CD14-positive monocyte (primary cell): ENCODE data around the gene ZNF408. TPM values are rescaled to one million over a fixed set of nuclear protein-coding genes. Genes with fewer than 3 reads are reported as not detected.
A peak's percentile ranks its signal among the peaks of the same experiment; 100 is the strongest.

Experiments
- DNase-seq, 3 donors: peaks; one replicate each; pipeline ENCODE4 v3.0.0-alpha.2; 2011 to 2022
- H2AFZ ChIP-seq: 2 replicates; pipeline ENCODE4 v1.6.0; 2012; ENCODE audit warnings: mild to moderate bottlenecking, low read depth, low read length, inconsistent platforms; ENCODE audit not compliant: insufficient read depth, poor library complexity, severe bottlenecking
- H3K27ac ChIP-seq, 2 donors: 1 replicate in 1 of 2; 2 replicates in 1 of 2; pipeline ENCODE4 v1.5.1; 2012 to 2013; ENCODE audit warnings: low read length in 2 of 2, control low read depth in 1 of 2, inconsistent platforms in 1 of 2, low read depth in 1 of 2, mild to moderate bottlenecking in 1 of 2
- H3K27me3 ChIP-seq, 2 donors: one replicate each; pipeline versions ENCODE4 v1.6.0 to v1.6.1; 2011 to 2013; ENCODE audit warnings: low read length in 2 of 2; ENCODE audit not compliant: control insufficient read depth in 2 of 2, insufficient read depth in 2 of 2
- H3K36me3 ChIP-seq, 2 donors: replicated peaks in 1 of 2; 1 replicate in 1 of 2; 2 replicates in 1 of 2; pipeline versions ENCODE4 v1.5.1 to v1.6.1; 2012 to 2013; ENCODE audit warnings: low read length in 2 of 2, control low read depth in 1 of 2, inconsistent platforms in 1 of 2, mild to moderate bottlenecking in 1 of 2; ENCODE audit not compliant: insufficient read depth in 2 of 2, control insufficient read depth in 1 of 2
- H3K4me1 ChIP-seq, 2 donors: 1 replicate in 1 of 2; 2 replicates in 1 of 2; pipeline versions ENCODE4 v1.5.1 to v1.6.1; 2012 to 2013; ENCODE audit warnings: low read length in 2 of 2, control low read depth in 1 of 2, inconsistent platforms in 1 of 2, mild to moderate bottlenecking in 1 of 2, moderate library complexity in 1 of 2; ENCODE audit not compliant: insufficient read depth in 2 of 2, control insufficient read depth in 1 of 2
- H3K4me2 ChIP-seq: replicated peaks from 2 replicates; pipeline ENCODE3; 2012; ENCODE audit warnings: low read length, moderate library complexity, mild to moderate bottlenecking; ENCODE audit not compliant: poor library complexity, severe bottlenecking; ENCODE audit errors: extremely low read depth
- H3K4me3 ChIP-seq, 3 experiments: fragments of 200-600 bp in 1 of 3; sonication (generic) in 1 of 3; replicated peaks in 1 of 3; 1 replicate in 2 of 3; 2 replicates in 1 of 3; pipeline ENCODE4 v1.5.1; 2011 to 2013; ENCODE audit warnings: low read length in 3 of 3, mild to moderate bottlenecking in 3 of 3, control low read depth in 2 of 3, low read depth in 2 of 3, inconsistent platforms in 1 of 3, moderate library complexity in 1 of 3
- H3K79me2 ChIP-seq: 2 replicates; pipeline ENCODE4 v1.6.0; 2012; ENCODE audit warnings: mild to moderate bottlenecking, control low read depth, inconsistent platforms, low read length, moderate library complexity; ENCODE audit not compliant: insufficient read depth
- H3K9ac ChIP-seq: 2 replicates; pipeline ENCODE4 v1.6.0; 2017; ENCODE audit warnings: low read length, mild to moderate bottlenecking; ENCODE audit not compliant: insufficient read depth, poor library complexity, severe bottlenecking
- H3K9me3 ChIP-seq, 2 donors: replicated peaks in 1 of 2; 1 replicate in 1 of 2; 2 replicates in 1 of 2; pipeline versions ENCODE4 v1.5.1 to v1.6.1; 2012 to 2013; ENCODE audit warnings: low read length in 2 of 2, control low read depth in 1 of 2; ENCODE audit not compliant: control insufficient read depth in 1 of 2, insufficient read depth in 1 of 2
- H4K20me1 ChIP-seq: 2 replicates; pipeline ENCODE4 v1.6.0; 2012; ENCODE audit warnings: mild to moderate bottlenecking, low read length, control low read depth, moderate library complexity; ENCODE audit not compliant: insufficient read depth
- H3K27ac Mint-ChIP-seq, 7 donors: one replicate each; pipeline ENCODE4 v1.8.0; 2020; ENCODE audit warnings: mild to moderate bottlenecking in 7 of 7, mixed read lengths in 7 of 7, moderate library complexity in 6 of 7, inconsistent platforms in 2 of 7
- H3K27me3 Mint-ChIP-seq, 3 donors: one replicate each; pipeline ENCODE4 v1.8.0; 2021 to 2022; ENCODE audit warnings: low read depth in 3 of 3, mild to moderate bottlenecking in 3 of 3, mixed read lengths in 3 of 3, moderate library complexity in 3 of 3, inconsistent platforms in 1 of 3
- H3K36me3 Mint-ChIP-seq, 2 donors: one replicate each; pipeline ENCODE4 v1.8.0; 2020; ENCODE audit warnings: mixed read lengths in 2 of 2, inconsistent platforms in 1 of 2, mild to moderate bottlenecking in 1 of 2
- H3K4me1 Mint-ChIP-seq: one replicate; pipeline ENCODE4 v1.8.0; 2020; ENCODE audit warnings: mild to moderate bottlenecking, mixed read lengths
- H3K4me3 Mint-ChIP-seq, 2 donors: one replicate each; pipeline ENCODE4 v1.8.0; 2020; ENCODE audit warnings: mild to moderate bottlenecking in 2 of 2, mixed read lengths in 2 of 2, moderate library complexity in 1 of 2
- H3K9me3 Mint-ChIP-seq, 7 donors: one replicate each; pipeline ENCODE4 v1.8.0; 2020 to 2022; ENCODE audit warnings: mixed read lengths in 7 of 7, mild to moderate bottlenecking in 6 of 7, moderate library complexity in 6 of 7, inconsistent platforms in 2 of 7
- WGBS: methylation state at CpG from one replicate; pipeline ENCODE4 v1.1.5; 2013; ENCODE audit warnings: missing lambda C conversion rate; ENCODE audit not compliant: insufficient coverage; 5-methylcytosine and 5-hydroxymethylcytosine counted together
- intact Hi-C, 2 donors: fragments of 100-400 bp; cut with micrococcal nuclease; formaldehyde crosslinking; loops; one replicate each; pipeline versions ENCODE4 v1.15.0 to v1.15.1; 2023
- polyA minus RNA-seq: library from RNA; depleted of rRNA, polyadenylated mRNA; stranded (reverse); fragments of >200 nt; gene quantifications from 2 replicates; pipeline ENCODE4 v1.2.3, GENCODE V29; 2012
- polyA plus RNA-seq, 3 donors: library from polyadenylated mRNA; depleted of rRNA in 1 of 3; unstranded in 2 of 3; stranded (reverse) in 1 of 3; fragments of 300-500 nt in 2 of 3; fragments of >200 nt in 1 of 3; fragmentation: Illumina TruSeq in 2 of 3; gene quantifications; 1 replicate in 2 of 3; 2 replicates in 1 of 3; pipeline ENCODE4 v1.2.3, GENCODE V29; 2012 to 2021
- total RNA-seq, 12 experiments: library from RNA in 1 of 12; stranded (reverse) in 1 of 12; fragments of 120-200 nt in 1 of 12; gene quantifications; one replicate each; pipeline ENCODE4 v1.2.4 and lab custom pipeline; 2013 to 2026; ENCODE audit warnings: mixed read lengths in 6 of 12, inconsistent platforms in 1 of 12
- TF ChIP-seq, protein P1 (sequence below): fragments of 200-600 bp; IDR thresholded peaks from one replicate; pipeline ENCODE4 v1.8.0; 2022; ENCODE audit warnings: antibody characterized with exemption, mild to moderate bottlenecking

ZNF408 gene
- 4.7 TPM for total RNA-seq (2013)
- polyA plus RNA-seq (1 to 10 TPM; 4.1 to 4.5 (median 4.2) TPM), polyA minus RNA-seq (3.3 and 4.6 TPM in 2 replicates), total RNA-seq (lab: John Stamatoyannopoulos, UW) (3.0 to 9.4 (median 6.0) reads per million in 11 experiments)

DNA sequence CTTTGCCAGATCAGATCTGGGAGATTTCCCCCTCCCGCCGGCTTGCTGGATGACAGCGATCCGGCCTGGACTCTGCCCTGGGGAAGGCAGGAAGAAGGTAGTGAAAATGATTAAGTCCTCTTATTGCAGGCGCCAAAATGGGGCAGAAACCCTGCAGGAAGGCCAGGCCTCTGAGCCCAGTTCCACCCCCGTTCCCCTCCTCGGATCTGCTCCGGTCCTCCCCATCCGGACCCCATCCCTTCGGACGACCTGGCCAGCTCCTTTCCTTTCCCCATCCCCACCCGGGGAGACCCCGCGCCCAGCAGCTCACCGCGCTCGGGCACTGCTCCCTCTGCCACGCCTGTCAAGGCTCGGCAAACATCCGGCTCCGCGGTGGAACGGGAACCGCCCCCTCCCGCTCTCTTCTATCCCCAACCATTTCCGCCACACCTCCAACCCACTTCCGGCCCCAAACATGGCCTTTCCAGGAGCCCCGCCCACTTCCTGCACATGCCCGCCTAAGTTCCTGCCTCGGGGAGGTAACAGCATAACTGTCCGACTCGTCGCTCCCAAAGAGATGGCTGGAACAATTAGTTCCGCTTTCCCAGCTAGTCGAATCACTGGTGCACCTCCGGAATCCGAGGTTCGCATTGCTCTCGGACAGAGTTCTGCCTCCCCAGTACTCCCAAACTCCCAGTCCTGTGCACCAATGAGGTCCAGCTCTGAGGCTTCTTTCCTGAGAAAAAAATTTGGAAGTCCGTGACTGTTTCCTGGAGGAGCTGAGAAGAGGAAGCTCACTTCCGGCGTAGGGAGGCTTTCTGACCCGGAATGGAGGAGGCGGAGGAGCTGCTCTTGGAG lies at the start of gene ZNF408, which contains the start of gene ARHGAP1:
ZNF408 (plus strand) TSS at position 791 of the 837 bp plus-strand sequence; CDS start at position 808, 17 bp downstream.
ARHGAP1 (minus strand) TSS at position 379 of the 837 bp plus-strand sequence. CDS start 4,512 bp downstream, outside the sequence.
- peaks cover 42 to 58% of the 10 kb centered on the region in 2 donors for H3K36me3 Mint-ChIP-seq
- peak within 1 kb of the TSS; percentile 96 to 98 for H3K4me3 Mint-ChIP-seq
- H3K4me1 Mint-ChIP-seq, result peaks cover 40% of the 10 kb centered on the region
- H3K27ac Mint-ChIP-seq, result peak within 1 kb of the TSS; percentile 91 to 99 (median 98)
- peak within 1 kb of the TSS; percentile 64 to 84 for H3K27ac ChIP-seq
- under 1% methylated on average over 39 of the region's 44 CpGs for WGBS
- peaks cover 23 to 46% of the 10 kb centered on the region in 2 donors for H3K4me1 ChIP-seq
- no peaks in the 10 kb centered on the region for H3K27me3 ChIP-seq
- H3K36me3 ChIP-seq, result peaks cover 47 to 61% of the 10 kb centered on the region in 2 donors
- H3K9ac ChIP-seq, result peak within 1 kb of the TSS; percentile 76
- H3K4me3 ChIP-seq, result peak within 1 kb of the TSS; percentile 59 to 82 (median 68)
- DNase-seq, result peak; percentile 97 to 99 (median 99)
- peak within 1 kb of the TSS; percentile 85 for H2AFZ ChIP-seq
- TF ChIP-seq, protein P1, sequence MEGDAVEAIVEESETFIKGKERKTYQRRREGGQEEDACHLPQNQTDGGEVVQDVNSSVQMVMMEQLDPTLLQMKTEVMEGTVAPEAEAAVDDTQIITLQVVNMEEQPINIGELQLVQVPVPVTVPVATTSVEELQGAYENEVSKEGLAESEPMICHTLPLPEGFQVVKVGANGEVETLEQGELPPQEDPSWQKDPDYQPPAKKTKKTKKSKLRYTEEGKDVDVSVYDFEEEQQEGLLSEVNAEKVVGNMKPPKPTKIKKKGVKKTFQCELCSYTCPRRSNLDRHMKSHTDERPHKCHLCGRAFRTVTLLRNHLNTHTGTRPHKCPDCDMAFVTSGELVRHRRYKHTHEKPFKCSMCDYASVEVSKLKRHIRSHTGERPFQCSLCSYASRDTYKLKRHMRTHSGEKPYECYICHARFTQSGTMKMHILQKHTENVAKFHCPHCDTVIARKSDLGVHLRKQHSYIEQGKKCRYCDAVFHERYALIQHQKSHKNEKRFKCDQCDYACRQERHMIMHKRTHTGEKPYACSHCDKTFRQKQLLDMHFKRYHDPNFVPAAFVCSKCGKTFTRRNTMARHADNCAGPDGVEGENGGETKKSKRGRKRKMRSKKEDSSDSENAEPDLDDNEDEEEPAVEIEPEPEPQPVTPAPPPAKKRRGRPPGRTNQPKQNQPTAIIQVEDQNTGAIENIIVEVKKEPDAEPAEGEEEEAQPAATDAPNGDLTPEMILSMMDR, result no peak
- peak within 1 kb of the TSS; percentile 92 for H3K4me2 ChIP-seq
- peaks cover 92% of the 10 kb centered on the region for H3K79me2 ChIP-seq
- H3K9me3 Mint-ChIP-seq, result peaks cover 0 to 2% (median 0%) of the 10 kb centered on the region in 7 donors
- H4K20me1 ChIP-seq, result peaks cover 51% of the 10 kb centered on the region
- intact Hi-C loops, result loop anchor here (2.0 to 10.0 kb wide), 4 partner anchors 30 to 474 kb away; partner anchors contain the start of genes ARFGAP2 (in 1 of the 2), ATG13 (in 1 of the 2), CSTPP1 (in 1 of the 2) and HARBI1 (in 1 of the 2)
- H3K9me3 ChIP-seq, result no peaks in the 10 kb centered on the region
- H3K27me3 Mint-ChIP-seq, result peaks cover 0 to 3% (median 0%) of the 10 kb centered on the region in 3 donors

- intact Hi-C loops, result no loop called here
- peak overlapping the region in 3 of 7 donors; percentile 26 to 58 (median 36) for H3K27ac Mint-ChIP-seq
- WGBS, result 64% methylated on average over 3 of the region's 4 CpGs
Observed at GRCh38 chr11:46655631-46656030, 45.2 kb upstream of the ZNF408 start.

More at GRCh38 chr11:46655631-46656030, 45.2 kb upstream of the ZNF408 start:
- no peak overlapping the region for H3K4me3 ChIP-seq
- H3K4me1 Mint-ChIP-seq, result peaks cover 26% of the 10 kb centered on the region
- H4K20me1 ChIP-seq, result no peaks in the 10 kb centered on the region
- peaks cover 70 to 95% of the 10 kb centered on the region in 2 donors for H3K36me3 Mint-ChIP-seq
- H3K4me3 Mint-ChIP-seq, result no peak overlapping the region
- no peaks in the 10 kb centered on the region for H3K27me3 ChIP-seq
- no peak for DNase-seq
- H3K36me3 ChIP-seq, result peaks cover 78 to 94% of the 10 kb centered on the region in 2 donors
- H3K9ac ChIP-seq, result no peak overlapping the region
- no peaks in the 10 kb centered on the region for H3K9me3 ChIP-seq
- TF ChIP-seq, protein P1, result no peak
- peaks cover 14 to 17% of the 10 kb centered on the region in 2 donors for H3K4me1 ChIP-seq
- H3K9me3 Mint-ChIP-seq, result no peaks in the 10 kb centered on the region
- H3K27ac ChIP-seq, result peak overlapping the region in 1 of 2 donors; percentile 41
- no peaks in the 10 kb centered on the region for H3K27me3 Mint-ChIP-seq
- H3K4me2 ChIP-seq, result no peak overlapping the region
- H2AFZ ChIP-seq, result no peak overlapping the region
- no peaks in the 10 kb centered on the region for H3K79me2 ChIP-seq
